Measurements from ENCODE around the gene IGSF9B.

IGSF9B gene

GRCh38 chr11:133950421-133950820, 6.3 kb downstream of the IGSF9B start:
- H3K4ac ChIP-seq (ENCODE audit: low read length): no peak overlapping the region
- H3K27ac ChIP-seq (replicated peaks; ENCODE audit: low read length): no peak overlapping the region
- no peaks in the 10 kb centered on the region for H3K9me3 ChIP-seq (replicated peaks in 1 of 2; ENCODE audit: control insufficient read depth in 2 of 2, insufficient read depth in 1 of 2, low read depth in 1 of 2, low read length in 2 of 2)
- H2BK12ac ChIP-seq (ENCODE audit: low read length): no peak overlapping the region
- peaks cover 13% of the 10 kb centered on the region for H3K79me1 ChIP-seq (ENCODE audit: low read depth, low read length)
- no peak overlapping the region for H4K91ac ChIP-seq (ENCODE audit: low read depth, low read length, poor library complexity)
- no peak overlapping the region for H2BK120ac ChIP-seq (ENCODE audit: low read depth, low read length)
- H3K14ac ChIP-seq (ENCODE audit: low read length): no peak overlapping the region
- peak overlapping the region; percentile 18 for H3K18ac ChIP-seq (ENCODE audit: low read length)
- no peak overlapping the region for H2BK5ac ChIP-seq (ENCODE audit: low read length)
- peak overlapping the region; percentile 69 for H3K23ac ChIP-seq (ENCODE audit: low read depth, low read length, poor library complexity)
- no peaks in the 10 kb centered on the region for H3K36me3 ChIP-seq (replicated peaks in 1 of 2; ENCODE audit: control insufficient read depth in 2 of 2, insufficient read depth in 2 of 2, low read length in 2 of 2)
- H2AFZ ChIP-seq (ENCODE audit: low read length): no peak overlapping the region
- H3K27me3 ChIP-seq (ENCODE audit: control insufficient read depth in 3 of 3, insufficient read depth in 3 of 3, low read depth in 1 of 3, low read length in 3 of 3): peaks cover 5 to 29% (median 14%) of the 10 kb centered on the region in 3 experiments
- no peak for DNase-seq (ENCODE audit: low spot score)
- peak overlapping the region; percentile 8 for H2AK5ac ChIP-seq (ENCODE audit: low read depth, low read length)
- H4K8ac ChIP-seq (ENCODE audit: low read depth, low read length): no peak overlapping the region
- no peak overlapping the region for H3K9ac ChIP-seq (ENCODE audit: low read depth, low read length, poor library complexity)
- no peak overlapping the region for H3K4me3 ChIP-seq (ENCODE audit: low read length in 2 of 2)
- peak overlapping the region; percentile 42 for H2BK15ac ChIP-seq (ENCODE audit: low read length)
- no CpG with 5 or more reads among the region's 12 CpGs for WGBS, 2 donors (ENCODE audit: extremely low coverage in 2 of 2, insufficient read length in 2 of 2, insufficient replicate concordance in 1 of 2)
- peak overlapping the region; percentile 37 for H3K4me2 ChIP-seq (ENCODE audit: insufficient read depth, low read length, poor library complexity, severe bottlenecking)
- H3K4me1 ChIP-seq (ENCODE audit: control insufficient read depth in 2 of 2, insufficient read depth in 1 of 2, low read depth in 1 of 2, low read length in 2 of 2): peaks cover 64% of the 10 kb centered on the region in 2 donors

GRCh38 chr11:133949129-133949528, 7.6 kb downstream of the IGSF9B start:
- H3K4me2 ChIP-seq (ENCODE audit: insufficient read depth, low read length, poor library complexity, severe bottlenecking): no peak overlapping the region
- H4K91ac ChIP-seq (ENCODE audit: low read depth, low read length, poor library complexity): no peak overlapping the region
- no peak for DNase-seq (ENCODE audit: low spot score)
- peaks cover 17% of the 10 kb centered on the region for H3K79me1 ChIP-seq (ENCODE audit: low read depth, low read length)
- no peaks in the 10 kb centered on the region for H3K9me3 ChIP-seq (replicated peaks in 1 of 2; ENCODE audit: control insufficient read depth in 2 of 2, insufficient read depth in 1 of 2, low read depth in 1 of 2, low read length in 2 of 2)
- H3K23ac ChIP-seq (ENCODE audit: low read depth, low read length, poor library complexity): no peak overlapping the region
- no peak overlapping the region for H2BK12ac ChIP-seq (ENCODE audit: low read length)
- H2BK5ac ChIP-seq (ENCODE audit: low read length): no peak overlapping the region
- H3K9ac ChIP-seq (ENCODE audit: low read depth, low read length, poor library complexity): no peak overlapping the region
- no peak overlapping the region for H2BK15ac ChIP-seq (ENCODE audit: low read length)
- peaks cover 58 to 62% of the 10 kb centered on the region in 2 donors for H3K4me1 ChIP-seq (ENCODE audit: control insufficient read depth in 2 of 2, insufficient read depth in 1 of 2, low read depth in 1 of 2, low read length in 2 of 2)
- no peak overlapping the region for H4K8ac ChIP-seq (ENCODE audit: low read depth, low read length)
- no peak overlapping the region for H3K18ac ChIP-seq (ENCODE audit: low read length)
- H2AFZ ChIP-seq (ENCODE audit: low read length): no peak overlapping the region
- H3K27me3 ChIP-seq (ENCODE audit: control insufficient read depth in 3 of 3, insufficient read depth in 3 of 3, low read depth in 1 of 3, low read length in 3 of 3): peaks cover 0 to 16% (median 2%) of the 10 kb centered on the region in 3 experiments
- no peak overlapping the region for H3K4me3 ChIP-seq (ENCODE audit: low read length in 2 of 2)
- H3K36me3 ChIP-seq (replicated peaks in 1 of 2; ENCODE audit: control insufficient read depth in 2 of 2, insufficient read depth in 2 of 2, low read length in 2 of 2): no peaks in the 10 kb centered on the region
- H2AK5ac ChIP-seq (ENCODE audit: low read depth, low read length): no peak overlapping the region
- H3K4ac ChIP-seq (ENCODE audit: low read length): no peak overlapping the region
- no peak overlapping the region for H2BK120ac ChIP-seq (ENCODE audit: low read depth, low read length)
- WGBS, 2 donors (ENCODE audit: extremely low coverage in 2 of 2, insufficient read length in 2 of 2, insufficient replicate concordance in 1 of 2): no CpG with 5 or more reads among the region's 6 CpGs
- no peak overlapping the region for H3K27ac ChIP-seq (replicated peaks; ENCODE audit: low read length)
- H3K14ac ChIP-seq (ENCODE audit: low read length): no peak overlapping the region

DNA sequence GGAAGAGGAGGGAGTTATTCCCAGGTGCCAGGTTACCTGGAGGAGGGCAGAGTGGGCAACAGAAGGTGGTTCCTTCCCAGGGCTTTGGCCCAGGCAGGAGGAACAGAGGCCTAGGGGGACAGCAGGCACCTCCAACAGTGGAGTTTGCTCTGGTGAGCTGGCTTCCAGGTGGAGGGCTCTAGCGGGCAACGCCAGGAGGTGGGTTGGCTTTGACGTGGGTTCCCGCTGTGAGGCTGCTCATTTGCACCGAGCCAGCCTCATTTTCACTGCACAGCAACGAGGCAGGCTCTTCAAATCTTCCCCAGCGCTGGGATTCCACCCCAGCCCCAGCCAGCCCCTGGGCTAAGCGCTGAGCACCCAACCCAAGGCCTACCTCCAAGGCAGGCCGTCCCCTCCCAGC, 8.1 kb downstream of the IGSF9B start:
- Histone ChIP-seq H3K4me1 (ENCODE audit: control insufficient read depth in 2 of 2, insufficient read depth in 1 of 2, low read depth in 1 of 2, low read length in 2 of 2) (peaks cover 58 to 62% of the 10 kb centered on the region in 2 donors), H3K9me3 (replicated peaks in 1 of 2; ENCODE audit: control insufficient read depth in 2 of 2, insufficient read depth in 1 of 2, low read depth in 1 of 2, low read length in 2 of 2) (no peaks in the 10 kb centered on the region), H4K8ac (ENCODE audit: low read depth, low read length) (no peak overlapping the region), H2BK12ac (ENCODE audit: low read length) (no peak overlapping the region), H2AFZ (ENCODE audit: low read length) (no peak overlapping the region), H3K4ac (ENCODE audit: low read length) (no peak overlapping the region), H3K36me3 (replicated peaks in 1 of 2; ENCODE audit: control insufficient read depth in 2 of 2, insufficient read depth in 2 of 2, low read length in 2 of 2) (no peaks in the 10 kb centered on the region), H4K91ac (ENCODE audit: low read depth, low read length, poor library complexity) (no peak overlapping the region), H3K14ac (ENCODE audit: low read length) (no peak overlapping the region), H3K9ac (ENCODE audit: low read depth, low read length, poor library complexity) (no peak overlapping the region), H3K23ac (ENCODE audit: low read depth, low read length, poor library complexity) (no peak overlapping the region), H3K4me2 (ENCODE audit: insufficient read depth, low read length, poor library complexity, severe bottlenecking) (no peak overlapping the region), H2BK5ac (ENCODE audit: low read length) (no peak overlapping the region), H2BK120ac (ENCODE audit: low read depth, low read length) (no peak overlapping the region), H3K27ac (replicated peaks; ENCODE audit: low read length) (no peak overlapping the region), H3K27me3 (ENCODE audit: control insufficient read depth in 3 of 3, insufficient read depth in 3 of 3, low read depth in 1 of 3, low read length in 3 of 3) (peaks cover 0 to 13% (median 2%) of the 10 kb centered on the region in 3 experiments), H3K4me3 (ENCODE audit: low read length in 2 of 2) (no peak overlapping the region), H3K18ac (ENCODE audit: low read length) (no peak overlapping the region), H2AK5ac (ENCODE audit: low read depth, low read length) (no peak overlapping the region), H2BK15ac (ENCODE audit: low read length) (no peak overlapping the region), H3K79me1 (ENCODE audit: low read depth, low read length) (peaks cover 16% of the 10 kb centered on the region)
- no peak for DNase-seq (ENCODE audit: low spot score)
- no CpG with 5 or more reads among the region's 9 CpGs for WGBS, 2 donors (ENCODE audit: extremely low coverage in 2 of 2, insufficient read length in 2 of 2, insufficient replicate concordance in 1 of 2)

- Histone ChIP-seq H2BK12ac (ENCODE audit: low read length) (no peak overlapping the region), H2BK15ac (ENCODE audit: low read length) (no peak overlapping the region), H3K4me1 (ENCODE audit: control insufficient read depth in 2 of 2, insufficient read depth in 1 of 2, low read depth in 1 of 2, low read length in 2 of 2) (peaks cover 55 to 59% of the 10 kb centered on the region in 2 donors)
Observed at GRCh38 chr11:133947321-133947756, 9.4 kb downstream of the IGSF9B start.

More at GRCh38 chr11:133947321-133947756, 9.4 kb downstream of the IGSF9B start:
- H3K4me3 ChIP-seq (ENCODE audit: low read length in 2 of 2): no peak overlapping the region
- no peak overlapping the region for H3K23ac ChIP-seq (ENCODE audit: low read depth, low read length, poor library complexity)
- H2AFZ ChIP-seq (ENCODE audit: low read length): peak overlapping the region; percentile 72
- no CpG with 5 or more reads among the region's 11 CpGs for WGBS, 2 donors (ENCODE audit: extremely low coverage in 2 of 2, insufficient read length in 2 of 2, insufficient replicate concordance in 1 of 2)
- no peak overlapping the region for H3K4ac ChIP-seq (ENCODE audit: low read length)
- DNase-seq (ENCODE audit: low spot score): peak; percentile 66
- H3K18ac ChIP-seq (ENCODE audit: low read length): no peak overlapping the region
- no peak overlapping the region for H4K8ac ChIP-seq (ENCODE audit: low read depth, low read length)
- no peak overlapping the region for H3K4me2 ChIP-seq (ENCODE audit: insufficient read depth, low read length, poor library complexity, severe bottlenecking)
- no peak overlapping the region for H3K27ac ChIP-seq (replicated peaks; ENCODE audit: low read length)
- no peak overlapping the region for H2AK5ac ChIP-seq (ENCODE audit: low read depth, low read length)
- no peak overlapping the region for H3K14ac ChIP-seq (ENCODE audit: low read length)
- H3K36me3 ChIP-seq (replicated peaks in 1 of 2; ENCODE audit: control insufficient read depth in 2 of 2, insufficient read depth in 2 of 2, low read length in 2 of 2): no peaks in the 10 kb centered on the region
- H4K91ac ChIP-seq (ENCODE audit: low read depth, low read length, poor library complexity): no peak overlapping the region
- no peak overlapping the region for H2BK5ac ChIP-seq (ENCODE audit: low read length)
- H3K9me3 ChIP-seq (replicated peaks in 1 of 2; ENCODE audit: control insufficient read depth in 2 of 2, insufficient read depth in 1 of 2, low read depth in 1 of 2, low read length in 2 of 2): no peaks in the 10 kb centered on the region
- peaks cover 12% of the 10 kb centered on the region for H3K79me1 ChIP-seq (ENCODE audit: low read depth, low read length)
- no peak overlapping the region for H3K9ac ChIP-seq (ENCODE audit: low read depth, low read length, poor library complexity)
- H3K27me3 ChIP-seq (ENCODE audit: control insufficient read depth in 3 of 3, insufficient read depth in 3 of 3, low read depth in 1 of 3, low read length in 3 of 3): peaks cover 0 to under 1% (median 0%) of the 10 kb centered on the region in 3 experiments
- H2BK120ac ChIP-seq (ENCODE audit: low read depth, low read length): no peak overlapping the region
